KG1 (cell line): ENCODE results near the gene SIGLEC10.

Experiments used
- DNase-seq: peaks from one replicate; lab custom pipeline; 2025; lab: John Stamatoyannopoulos, UW

The SIGLEC10 gene

DNA sequence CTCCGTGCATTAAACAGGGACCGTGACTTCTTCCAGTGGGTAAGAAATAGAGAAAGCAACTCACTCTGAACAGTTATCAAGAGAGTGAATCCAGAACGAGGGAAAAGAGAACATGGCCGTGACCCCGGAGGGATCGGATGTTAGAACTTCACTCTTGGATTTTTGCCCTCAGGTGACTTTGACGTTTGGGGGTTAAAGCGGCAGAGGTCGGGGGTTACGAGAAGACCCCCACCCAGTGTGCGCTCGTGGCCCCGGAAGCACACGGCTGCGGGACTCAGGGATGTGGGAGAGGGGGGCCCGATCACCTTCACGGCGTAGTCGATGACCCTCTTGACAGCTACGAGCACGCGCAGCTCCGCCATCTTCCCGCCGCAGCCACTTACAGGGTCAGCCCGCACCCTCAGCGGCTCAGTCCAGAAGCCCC, 51.5 kb downstream of the SIGLEC10 start, which contains the start of gene ETFB:
TSS of gene ETFB (minus strand) at position 424 of the 424 bp plus-strand sequence. CDS start at position 362, 62 bp downstream.
- no peak for DNase-seq

DNA sequence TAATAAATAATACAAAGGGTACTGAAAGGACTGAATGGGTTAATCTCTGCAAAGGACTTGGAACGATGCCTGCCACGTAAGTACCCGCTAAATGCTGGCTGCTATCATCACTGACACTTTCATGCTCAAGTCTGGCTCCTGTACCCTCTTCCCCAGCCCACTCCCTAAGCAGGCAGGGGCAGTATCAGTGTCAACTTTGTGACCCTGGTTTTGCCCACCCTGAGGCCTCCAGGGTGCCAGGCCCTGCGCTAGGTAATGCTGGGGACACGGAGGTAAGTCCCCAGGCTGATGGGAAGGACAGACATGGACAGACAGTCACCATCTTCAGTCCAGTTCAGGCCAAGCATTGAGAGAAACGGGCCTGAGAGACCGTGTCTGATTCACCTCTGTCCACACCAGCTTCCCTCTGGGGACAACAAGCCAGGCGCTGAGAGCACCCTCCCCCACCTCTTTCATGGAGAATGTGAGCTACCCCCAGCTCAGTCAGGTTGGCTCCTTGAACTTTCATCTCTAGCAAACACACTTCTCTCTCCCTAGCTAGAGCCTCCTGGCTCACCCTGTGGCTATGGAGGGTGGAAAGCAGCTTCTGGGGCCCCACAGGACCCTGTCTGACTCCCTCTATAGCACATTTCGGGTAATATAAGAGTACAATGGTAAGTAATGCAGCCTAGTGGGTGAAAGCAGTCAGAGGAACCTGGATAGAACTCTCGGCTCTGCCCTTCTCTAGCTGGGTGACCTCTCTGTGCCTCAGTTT, 52.1 kb downstream of the SIGLEC10 start:
- DNase-seq: peak; percentile 34

DNA sequence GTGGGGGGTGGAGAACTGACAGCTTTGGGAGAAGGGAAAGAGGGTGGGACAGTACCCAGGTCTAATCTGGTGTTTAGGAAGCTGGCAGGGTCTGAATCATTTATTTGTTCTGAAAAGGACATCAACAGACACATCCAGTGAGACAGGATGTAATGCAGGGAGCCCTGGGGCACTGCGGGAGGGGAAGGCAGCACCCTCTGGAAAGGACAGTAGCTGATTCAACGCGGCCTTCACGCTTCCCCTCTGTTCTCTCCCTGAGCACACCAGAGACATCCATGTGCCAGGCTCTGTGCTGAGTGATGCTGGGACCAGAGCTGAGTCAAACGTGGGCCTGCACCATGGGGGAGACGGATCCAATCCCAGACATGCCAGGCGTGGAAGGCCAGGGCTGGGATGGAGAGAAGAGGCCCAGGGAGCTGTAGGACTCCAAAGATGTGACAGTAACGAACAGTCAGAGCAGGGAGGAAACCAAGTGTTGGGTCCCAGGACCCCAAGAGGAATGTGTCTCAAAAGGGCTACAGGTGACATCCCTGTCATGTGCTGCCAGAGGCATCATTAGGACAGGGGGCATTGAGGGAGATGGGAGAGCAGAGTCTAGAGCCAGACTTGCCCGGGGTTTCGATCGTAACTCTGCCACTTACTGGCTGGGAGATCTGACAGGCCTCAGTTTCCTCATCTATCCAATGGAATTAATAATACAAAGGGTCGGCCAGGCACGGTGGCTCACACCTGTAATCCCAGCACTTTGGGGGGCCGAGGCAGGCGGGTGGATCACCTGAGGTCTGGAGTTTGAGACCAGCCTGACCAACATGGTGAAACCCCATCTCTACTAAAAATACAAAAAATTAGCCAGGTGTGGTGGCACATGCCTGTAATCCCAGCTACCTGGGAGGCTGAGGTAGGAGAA, 53.0 kb downstream of the SIGLEC10 start:
- no peak for DNase-seq

DNA sequence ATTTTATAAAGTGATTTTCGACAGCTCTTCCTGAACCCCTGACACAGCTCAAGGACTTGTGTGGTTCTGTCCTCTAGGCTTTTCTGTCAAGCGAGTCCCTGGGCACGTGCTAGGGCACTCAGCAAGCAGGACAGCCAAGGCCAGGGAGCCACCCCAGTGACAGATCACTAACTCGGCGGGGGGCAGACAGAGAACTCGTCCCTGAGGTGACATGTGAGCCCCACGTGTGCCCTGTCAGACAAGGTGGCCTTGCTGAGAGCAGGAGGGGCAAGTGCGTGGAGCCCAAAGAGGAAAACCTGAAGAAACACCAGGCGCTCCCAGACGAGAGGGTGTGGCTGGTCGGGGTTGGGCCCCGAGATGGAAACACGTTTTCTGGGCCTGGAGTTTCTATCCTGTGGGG, 56.2 kb downstream of the SIGLEC10 start:
- DNase-seq: no peak
